CD1c-positive myeloid dendritic cell (primary cell): ENCODE data around the gene NBDY.
A peak's percentile ranks its signal among the peaks of the same experiment; 100 is the strongest.
"Not testable (repeated sequence)": the region's sequence is repeated elsewhere in the genome, so short reads cannot be mapped to it uniquely, and the experiment has no call there.

Experiments used
- DNase-seq: peaks from one replicate; pipeline ENCODE4 v3.0.0-alpha.2; 2016; ENCODE audit errors: extremely low spot score

Gene NBDY

DNA sequence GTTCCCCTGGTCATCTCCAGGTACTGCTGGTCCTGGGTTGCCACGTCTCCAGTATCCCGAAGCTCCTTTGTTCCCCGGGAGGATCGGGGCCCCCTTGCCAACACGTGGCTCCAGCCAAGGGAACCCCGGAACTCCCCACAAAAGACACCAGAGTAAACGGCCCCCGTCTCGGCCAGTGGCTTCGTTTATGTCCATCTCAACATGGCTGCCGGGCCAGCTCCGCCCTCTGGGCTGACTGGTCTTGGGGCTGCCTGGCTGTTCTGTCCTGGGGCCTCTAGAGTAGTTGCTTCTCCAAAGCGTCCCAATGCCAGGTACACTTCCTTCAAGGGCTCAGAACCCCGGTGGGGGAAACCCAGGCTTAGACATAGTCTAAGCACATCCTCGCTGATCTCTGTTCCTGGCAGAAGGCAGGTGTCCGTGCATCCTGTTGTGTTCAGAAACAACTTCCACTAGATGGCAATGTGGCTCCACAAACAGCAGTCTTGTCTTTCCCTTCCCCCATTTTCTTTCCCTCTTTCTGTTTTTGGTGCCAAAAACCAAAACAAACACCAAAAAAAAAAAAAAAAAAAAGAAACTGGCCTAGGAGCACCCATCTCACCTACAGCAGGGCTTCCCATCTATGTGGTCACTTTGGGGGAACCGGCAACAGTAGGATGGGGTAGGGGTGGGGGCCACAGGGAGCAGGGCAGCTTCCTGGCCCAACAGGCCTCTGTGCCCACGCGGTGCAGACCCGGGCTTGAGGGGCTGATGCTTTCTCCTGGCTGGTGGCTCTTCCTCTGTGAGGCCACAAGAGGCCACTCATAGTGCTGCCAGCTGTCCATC lies 35.3 kb downstream of the NBDY start:
- DNase-seq, result peak; percentile 58

DNA sequence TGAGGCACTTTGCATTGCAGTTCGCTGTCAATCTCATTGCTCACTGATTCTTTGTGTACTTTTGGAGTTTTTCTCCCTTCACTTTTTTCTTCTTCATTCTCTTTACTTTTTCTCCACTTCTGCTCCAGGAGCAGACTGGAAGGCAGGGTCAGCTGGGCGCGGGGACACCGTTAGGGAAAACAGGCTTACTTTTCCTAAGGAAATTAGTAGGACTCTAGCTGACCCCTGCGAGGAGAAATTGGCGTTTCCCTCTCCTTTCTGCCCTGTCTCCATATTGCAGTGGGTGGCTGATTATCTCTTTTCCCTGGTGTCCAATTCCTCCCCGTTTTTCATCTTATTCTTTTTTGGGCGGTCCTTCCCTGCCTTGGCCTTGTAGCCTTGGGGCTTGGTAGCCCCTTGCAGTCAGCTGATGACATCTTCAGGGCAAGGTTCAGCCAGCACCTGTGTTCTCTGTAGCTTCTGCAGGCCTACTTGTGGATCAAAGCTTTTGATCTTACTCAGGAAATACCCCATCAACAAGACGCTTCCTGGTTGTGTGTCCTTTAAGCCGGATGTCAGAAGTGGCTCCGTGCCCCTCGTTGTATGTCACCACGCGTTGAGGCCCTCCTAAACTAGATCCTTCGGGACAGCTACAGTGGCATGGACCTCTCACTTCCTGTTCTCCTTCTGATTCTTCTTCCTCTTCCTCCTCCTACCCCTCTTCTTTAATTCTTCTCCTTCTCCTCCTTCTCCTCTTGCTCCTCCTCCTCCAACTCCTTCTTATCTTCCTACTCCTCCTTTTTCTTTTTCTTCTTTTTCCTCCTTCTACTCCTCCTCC lies 36.1 kb downstream of the NBDY start:
- DNase-seq, result peak; percentile 5

DNA sequence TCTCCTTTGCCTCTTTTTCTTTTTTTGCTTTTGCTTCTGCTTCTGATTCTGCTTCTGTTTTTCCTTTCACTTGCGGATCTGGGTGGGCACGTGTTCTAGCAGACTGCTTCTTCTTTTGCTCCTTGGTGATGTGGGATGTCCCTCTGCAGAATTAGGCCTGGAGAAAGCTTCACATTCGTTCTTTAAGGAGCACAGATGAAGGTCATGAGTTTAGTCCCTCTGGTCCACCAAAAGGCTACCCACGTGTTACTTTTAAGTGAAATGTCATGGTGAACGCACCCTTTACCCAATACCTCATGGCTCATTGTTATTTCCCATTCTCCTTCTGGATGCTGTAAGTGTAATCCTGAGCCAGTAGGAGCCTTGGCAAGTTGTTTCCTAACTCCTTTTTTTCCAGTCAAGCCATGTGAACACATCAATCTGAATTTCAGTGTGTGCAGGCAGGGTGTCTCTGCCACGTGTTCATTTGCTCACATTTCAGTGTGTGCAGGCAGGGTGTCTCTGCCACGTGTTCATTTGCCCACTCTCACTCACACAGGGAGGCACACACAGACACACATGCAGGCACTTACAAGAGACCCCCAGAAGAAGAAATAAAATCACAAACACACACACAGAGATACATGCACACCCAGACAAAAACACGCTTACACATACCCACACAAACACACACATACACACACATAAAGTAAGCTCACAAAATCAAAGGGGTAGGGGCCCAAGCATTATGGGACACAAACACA lies 36.9 kb downstream of the NBDY start:
- peak; percentile 37 for DNase-seq

DNA sequence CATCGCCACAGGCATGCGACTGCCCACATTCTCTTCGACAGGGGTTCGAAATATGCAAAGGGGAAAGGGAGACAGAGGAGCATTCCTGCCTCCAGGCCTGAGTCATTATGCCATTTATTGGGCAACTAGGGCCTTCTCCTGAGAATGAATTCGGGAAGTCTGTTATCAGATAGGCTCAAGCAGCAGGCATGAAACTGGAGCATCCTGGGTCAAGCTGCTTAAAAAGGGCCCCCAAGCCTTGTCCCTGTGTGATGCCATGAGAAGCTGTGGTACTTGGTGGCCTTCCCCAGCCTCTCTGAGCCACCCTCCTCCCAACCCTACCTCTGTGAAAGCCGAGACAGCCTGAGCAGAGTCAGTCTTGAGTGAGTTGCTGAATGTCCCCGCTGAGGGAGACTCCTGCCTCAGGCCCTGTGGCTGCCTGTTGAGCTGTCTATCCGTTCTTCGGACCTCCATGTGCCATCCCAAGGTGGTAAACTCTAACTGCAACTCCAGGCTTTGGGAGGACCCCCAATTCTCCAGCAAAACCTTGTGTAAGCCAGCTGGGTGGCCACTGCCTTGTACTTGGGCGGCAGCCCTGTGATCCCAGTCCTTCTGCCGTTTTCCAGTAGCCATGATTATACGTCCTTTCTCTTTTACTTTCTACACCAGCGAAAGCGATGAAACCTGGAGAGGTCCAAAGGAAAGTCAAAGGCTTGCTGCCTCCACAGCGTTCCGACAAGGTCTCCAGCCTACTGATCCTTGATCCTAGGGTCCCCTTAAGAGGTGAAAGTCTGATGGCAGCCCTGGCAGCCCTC lies 37.7 kb downstream of the NBDY start:
- DNase-seq, result no peak

DNA sequence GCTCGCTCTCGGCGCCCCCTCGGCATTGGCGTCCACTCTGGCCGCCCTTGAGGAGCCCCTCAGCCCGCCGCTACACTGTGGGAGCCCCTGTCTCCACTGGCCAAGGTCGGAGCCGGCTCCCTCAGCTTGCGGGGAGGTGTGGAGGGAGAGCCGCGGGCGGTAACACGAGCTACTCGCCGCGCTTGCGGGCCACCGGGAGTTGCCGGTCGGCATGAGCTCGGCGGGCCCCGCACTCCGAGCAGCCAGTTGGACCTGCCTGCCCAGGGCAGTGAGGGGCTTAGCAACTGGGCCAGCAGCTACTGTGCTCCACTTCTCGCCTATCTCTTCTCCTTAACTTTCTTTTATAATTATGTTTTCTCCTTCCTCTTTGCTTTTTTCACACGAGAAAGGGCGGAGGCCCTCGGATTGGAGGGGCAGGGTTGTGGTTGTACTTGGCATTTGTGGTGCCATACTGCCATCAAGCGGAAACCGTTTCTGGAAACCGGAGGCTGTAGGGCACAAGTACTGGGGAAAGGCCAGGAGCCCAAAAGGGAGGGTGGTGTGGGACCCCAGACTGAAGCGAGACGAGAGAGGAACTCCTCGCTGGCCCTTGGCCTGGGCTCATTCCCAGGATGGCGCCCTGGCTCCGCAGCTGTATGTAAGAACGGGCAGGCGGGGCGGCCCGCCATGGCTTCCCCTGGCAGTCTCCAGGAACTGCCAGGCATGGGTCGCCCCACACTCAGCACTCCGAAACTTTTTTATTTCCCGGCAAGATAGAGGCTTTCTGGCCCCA lies 38.5 kb downstream of the NBDY start:
- not testable (repeated sequence) for DNase-seq

DNA sequence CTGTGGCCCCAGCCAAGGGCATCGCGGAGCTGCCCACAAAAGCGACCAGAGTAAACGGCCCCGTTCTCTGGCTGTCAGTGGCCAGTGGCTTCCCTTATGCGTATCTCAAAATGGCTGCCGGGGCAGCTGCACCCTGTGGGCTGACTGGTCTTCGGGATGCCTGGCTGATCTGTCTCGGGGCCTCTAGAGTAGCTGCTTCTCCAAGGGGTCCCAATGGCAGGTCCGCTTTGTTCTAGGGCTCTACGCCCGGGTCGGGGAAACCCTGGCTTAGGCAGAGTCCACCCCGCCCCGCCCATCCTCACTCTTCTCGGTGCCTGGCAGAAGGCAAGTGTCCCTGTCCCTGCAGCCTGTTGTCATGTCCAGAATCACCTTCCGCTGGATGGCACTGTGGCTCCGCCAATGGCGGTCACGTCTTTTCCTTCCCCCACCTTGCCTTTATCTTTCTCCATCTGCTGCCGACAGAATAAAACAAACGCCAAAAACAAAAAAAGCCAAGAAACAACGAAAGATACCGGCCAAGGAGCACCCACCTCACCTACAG lies 39.1 kb downstream of the NBDY start:
- not testable (repeated sequence) for DNase-seq

DNA sequence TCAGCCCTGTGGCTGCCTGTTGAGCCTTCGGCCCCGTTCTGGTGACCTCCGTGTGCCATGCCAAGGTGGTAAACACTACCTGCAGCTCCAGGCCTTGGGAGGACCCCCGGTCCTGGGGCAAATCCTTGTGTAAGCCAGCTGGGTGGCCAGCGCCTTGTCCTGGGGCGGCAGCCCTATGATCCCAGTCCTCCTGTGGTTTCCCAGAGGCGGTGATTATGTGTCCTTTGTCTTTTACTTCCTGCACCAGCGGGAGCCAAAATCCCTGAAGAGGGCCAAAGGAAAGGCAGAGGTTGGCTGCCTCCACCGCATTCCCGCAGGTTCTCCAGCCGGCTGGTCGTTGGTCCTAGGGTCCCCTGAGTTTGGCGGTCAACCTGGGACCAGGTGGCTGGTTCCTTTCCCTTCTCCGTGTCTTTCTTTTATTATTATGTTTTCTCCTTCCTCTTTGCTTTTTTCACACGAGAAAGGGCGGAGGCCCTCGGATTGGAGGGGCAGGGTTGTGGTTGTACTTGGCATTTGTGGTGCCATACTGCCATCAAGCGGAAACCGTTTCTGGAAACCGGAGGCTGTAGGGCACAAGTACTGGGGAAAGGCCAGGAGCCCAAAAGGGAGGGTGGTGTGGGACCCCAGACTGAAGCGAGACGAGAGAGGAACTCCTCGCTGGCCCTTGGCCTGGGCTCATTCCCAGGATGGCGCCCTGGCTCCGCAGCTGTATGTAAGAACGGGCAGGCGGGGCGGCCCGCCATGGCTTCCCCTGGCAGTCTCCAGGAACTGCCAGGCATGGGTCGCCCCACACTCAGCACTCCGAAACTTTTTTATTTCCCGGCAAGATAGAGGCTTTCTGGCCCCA lies 43.9 kb downstream of the NBDY start:
- not testable (repeated sequence) for DNase-seq

DNA sequence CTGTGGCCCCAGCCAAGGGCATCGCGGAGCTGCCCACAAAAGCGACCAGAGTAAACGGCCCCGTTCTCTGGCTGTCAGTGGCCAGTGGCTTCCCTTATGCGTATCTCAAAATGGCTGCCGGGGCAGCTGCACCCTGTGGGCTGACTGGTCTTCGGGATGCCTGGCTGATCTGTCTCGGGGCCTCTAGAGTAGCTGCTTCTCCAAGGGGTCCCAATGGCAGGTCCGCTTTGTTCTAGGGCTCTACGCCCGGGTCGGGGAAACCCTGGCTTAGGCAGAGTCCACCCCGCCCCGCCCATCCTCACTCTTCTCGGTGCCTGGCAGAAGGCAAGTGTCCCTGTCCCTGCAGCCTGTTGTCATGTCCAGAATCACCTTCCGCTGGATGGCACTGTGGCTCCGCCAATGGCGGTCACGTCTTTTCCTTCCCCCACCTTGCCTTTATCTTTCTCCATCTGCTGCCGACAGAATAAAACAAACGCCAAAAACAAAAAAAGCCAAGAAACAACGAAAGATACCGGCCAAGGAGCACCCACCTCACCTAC lies 44.5 kb downstream of the NBDY start:
- DNase-seq, result not testable (repeated sequence)

DNA sequence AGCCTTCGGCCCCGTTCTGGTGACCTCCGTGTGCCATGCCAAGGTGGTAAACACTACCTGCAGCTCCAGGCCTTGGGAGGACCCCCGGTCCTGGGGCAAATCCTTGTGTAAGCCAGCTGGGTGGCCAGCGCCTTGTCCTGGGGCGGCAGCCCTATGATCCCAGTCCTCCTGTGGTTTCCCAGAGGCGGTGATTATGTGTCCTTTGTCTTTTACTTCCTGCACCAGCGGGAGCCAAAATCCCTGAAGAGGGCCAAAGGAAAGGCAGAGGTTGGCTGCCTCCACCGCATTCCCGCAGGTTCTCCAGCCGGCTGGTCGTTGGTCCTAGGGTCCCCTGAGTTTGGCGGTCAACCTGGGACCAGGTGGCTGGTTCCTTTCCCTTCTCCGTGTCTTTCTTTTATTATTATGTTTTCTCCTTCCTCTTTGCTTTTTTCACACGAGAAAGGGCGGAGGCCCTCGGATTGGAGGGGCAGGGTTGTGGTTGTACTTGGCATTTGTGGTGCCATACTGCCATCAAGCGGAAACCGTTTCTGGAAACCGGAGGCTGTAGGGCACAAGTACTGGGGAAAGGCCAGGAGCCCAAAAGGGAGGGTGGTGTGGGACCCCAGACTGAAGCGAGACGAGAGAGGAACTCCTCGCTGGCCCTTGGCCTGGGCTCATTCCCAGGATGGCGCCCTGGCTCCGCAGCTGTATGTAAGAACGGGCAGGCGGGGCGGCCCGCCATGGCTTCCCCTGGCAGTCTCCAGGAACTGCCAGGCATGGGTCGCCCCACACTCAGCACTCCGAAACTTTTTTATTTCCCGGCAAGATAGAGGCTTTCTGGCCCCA lies 49.3 kb downstream of the NBDY start:
- DNase-seq, result not testable (repeated sequence)

DNA sequence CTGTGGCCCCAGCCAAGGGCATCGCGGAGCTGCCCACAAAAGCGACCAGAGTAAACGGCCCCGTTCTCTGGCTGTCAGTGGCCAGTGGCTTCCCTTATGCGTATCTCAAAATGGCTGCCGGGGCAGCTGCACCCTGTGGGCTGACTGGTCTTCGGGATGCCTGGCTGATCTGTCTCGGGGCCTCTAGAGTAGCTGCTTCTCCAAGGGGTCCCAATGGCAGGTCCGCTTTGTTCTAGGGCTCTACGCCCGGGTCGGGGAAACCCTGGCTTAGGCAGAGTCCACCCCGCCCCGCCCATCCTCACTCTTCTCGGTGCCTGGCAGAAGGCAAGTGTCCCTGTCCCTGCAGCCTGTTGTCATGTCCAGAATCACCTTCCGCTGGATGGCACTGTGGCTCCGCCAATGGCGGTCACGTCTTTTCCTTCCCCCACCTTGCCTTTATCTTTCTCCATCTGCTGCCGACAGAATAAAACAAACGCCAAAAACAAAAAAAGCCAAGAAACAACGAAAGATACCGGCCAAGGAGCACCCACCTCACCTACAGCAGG lies 50.0 kb downstream of the NBDY start:
- not testable (repeated sequence) for DNase-seq

DNA sequence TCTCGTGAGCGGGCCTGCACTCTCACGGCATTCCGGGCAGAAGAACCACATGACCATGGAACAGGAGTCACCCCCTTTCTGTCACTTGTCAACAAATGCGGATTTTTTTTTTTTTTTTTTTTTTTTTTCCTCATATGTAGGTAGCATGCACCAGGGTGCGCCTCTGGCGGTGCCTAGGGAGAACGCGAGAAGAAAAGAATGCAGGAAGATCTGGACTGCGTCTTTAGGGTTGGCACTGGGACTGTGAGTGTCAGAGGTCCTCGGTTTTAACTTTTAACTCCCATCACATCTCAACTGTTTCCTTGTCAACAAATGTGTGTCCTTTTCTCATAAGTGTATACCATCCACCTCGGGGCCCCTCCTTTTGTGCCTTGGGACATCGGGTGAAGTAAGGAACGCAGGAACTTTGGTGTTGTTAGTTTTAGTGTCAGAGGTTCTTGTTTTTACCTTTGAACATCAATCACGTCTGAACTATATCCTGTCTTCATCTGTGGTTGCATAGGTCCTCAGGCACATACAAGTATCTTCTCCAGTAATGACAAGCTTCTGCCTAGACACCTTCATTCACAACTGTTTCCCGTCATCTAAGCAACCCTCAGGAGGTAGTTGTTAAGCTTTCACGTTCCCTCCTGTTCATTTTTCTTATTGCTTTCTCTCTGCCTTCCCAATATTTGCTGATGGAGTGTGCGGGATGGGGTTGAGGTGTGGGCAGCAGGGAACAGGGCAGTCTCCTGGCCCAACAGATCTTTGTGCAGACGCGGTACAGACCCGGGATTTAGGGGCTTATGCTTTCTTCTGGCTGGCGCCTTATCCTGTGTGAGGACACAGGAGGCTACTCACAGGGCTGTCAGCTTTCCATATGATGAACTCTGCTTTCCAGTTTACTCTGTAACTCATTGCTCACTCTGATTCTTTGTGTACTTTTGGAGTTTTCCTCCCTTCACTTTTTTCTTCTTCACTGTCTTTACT lies 51.9 kb downstream of the NBDY start:
- DNase-seq, result not testable (repeated sequence)

DNA sequence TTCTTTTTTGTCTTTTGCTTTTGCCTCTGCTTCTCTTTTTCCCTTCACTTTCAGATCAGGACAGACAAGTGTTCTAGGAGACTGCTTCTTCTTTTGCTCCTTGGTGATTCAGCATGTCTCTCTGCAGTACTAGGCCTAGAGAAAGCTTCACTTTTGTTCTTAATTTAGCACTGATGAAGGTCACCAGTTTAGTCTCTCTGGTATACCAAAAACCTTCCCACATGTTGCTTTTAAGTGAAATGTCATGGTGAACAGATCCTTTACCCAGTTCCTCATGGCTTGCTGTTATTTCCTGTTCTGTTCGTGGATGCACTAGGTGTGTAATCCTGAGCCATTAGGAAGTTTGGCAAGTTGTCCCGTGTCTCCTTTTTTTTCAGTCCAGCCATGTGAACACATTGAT lies 53.3 kb downstream of the NBDY start:
- peak; percentile 55 for DNase-seq

DNA sequence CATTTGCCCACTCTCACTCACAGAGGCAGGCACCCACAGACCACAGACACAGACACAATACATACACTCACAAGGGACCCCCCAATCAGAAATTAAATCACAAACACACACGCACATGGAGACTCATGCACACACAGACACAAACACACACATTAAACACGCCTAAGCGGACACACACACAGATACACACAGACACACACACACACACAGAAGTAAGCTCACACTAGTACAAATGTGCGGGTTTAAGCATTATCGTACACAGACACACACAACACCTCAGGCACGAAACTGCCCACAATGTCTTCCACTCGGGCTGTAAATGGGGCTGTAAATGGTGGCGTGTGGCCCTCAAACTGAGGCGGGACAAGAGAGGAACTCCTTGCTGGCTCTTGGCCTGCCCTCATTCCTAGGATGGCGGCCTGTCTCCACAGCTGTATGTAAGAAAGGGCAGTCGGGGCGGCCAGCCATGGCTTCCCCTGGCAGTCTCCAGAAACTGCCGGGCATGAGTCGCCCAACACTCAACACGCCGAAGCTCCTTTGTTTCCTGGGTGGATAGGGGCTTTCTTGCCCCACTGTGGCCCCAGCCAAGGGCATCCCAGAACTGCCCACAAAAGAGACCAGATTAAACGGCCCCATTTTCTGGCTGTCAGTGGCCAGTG lies 53.9 kb downstream of the NBDY start:
- no peak for DNase-seq

DNA sequence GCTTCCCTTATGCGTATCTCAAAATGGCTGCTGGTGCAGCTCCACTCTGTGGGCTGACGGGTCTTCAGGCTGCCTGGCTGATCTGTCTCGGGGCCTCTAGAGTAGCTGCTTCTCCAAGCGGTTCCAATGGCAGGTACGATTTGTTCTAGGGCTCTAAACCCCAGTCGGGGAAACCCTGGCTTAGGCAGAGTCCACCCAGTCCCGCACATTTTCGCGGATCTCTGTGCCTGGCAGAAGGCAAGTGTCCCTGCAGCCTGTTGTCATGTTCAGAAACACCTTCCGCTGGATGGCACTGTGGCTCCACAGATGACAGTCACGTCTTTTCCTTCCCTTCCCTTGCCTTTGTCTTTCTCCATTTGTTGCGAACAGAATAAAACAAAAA lies 54.4 kb downstream of the NBDY start:
- no peak for DNase-seq

DNA sequence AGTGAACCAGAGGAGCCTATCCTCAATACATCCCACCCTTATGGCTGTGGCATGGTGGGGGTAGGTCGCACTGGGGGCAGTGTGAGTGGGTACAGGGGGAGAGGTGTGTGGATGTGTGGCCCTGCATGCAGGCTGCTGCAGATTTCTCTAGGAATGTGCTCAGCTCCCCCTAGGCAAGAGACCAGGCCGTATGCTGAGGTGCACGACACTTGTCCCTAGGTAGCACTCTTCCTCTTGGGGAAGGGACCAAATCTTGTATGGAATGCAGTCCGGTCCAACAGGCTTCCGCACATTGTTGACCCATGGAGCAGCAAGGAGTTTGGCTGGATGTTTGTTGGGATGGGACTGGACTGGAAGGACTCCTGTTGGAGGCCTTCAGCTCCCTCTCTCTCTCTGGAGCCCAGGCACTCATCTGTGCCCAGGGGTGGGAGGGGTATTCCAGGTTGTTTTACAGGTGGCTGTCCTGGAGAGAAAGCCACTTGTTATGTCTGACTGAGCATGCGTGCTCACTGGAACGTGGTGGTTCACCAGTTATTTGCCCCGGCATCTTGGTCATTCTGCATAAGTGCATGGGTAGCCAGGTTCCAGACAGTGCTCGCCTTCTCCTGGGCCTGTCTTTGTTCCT lies 55.1 kb downstream of the NBDY start:
- no peak for DNase-seq

DNA sequence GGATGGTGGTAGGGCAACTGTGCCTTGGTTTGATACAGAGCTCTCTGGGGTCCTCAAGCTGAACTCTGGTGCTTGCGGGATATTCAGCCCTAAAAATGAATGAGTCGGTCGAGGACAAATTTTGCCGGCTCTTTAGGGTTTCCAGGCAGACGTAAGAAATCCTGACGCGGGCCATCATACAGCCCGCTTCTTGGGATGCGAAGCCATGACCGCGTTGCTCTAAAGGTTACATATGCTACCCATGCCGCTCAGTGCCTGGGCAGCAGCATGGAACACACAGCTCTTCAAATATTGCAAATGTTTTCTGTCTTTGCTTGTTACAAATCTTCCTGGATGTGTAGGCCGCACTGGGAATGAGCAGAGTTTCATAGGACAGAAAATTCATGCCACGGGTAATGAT lies 55.6 kb downstream of the NBDY start:
- DNase-seq, result no peak
